Measurements from ENCODE around the gene TXNDC5.

DNA sequence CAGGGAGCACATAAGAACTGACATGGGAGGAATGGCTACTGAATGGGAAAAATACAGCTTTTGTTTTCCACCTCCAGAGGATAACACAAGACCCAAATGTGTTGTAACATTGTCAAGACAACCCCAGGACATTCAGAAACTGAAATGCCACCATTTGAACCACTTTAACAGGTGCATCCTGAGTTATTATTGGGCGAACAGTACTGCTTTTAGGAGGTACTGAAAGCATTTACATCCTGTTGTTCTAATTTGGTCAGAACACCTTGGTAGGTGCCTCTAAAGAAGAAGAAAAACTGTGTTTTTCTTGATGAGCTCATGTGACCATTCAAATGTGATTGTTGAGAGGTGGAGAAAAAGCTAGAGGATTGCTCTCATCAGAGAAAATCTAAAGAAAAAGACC is 6.4 kb upstream of the TXNDC5 start:
- TF ChIP-seq, protein P1, sequence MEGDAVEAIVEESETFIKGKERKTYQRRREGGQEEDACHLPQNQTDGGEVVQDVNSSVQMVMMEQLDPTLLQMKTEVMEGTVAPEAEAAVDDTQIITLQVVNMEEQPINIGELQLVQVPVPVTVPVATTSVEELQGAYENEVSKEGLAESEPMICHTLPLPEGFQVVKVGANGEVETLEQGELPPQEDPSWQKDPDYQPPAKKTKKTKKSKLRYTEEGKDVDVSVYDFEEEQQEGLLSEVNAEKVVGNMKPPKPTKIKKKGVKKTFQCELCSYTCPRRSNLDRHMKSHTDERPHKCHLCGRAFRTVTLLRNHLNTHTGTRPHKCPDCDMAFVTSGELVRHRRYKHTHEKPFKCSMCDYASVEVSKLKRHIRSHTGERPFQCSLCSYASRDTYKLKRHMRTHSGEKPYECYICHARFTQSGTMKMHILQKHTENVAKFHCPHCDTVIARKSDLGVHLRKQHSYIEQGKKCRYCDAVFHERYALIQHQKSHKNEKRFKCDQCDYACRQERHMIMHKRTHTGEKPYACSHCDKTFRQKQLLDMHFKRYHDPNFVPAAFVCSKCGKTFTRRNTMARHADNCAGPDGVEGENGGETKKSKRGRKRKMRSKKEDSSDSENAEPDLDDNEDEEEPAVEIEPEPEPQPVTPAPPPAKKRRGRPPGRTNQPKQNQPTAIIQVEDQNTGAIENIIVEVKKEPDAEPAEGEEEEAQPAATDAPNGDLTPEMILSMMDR (IDR thresholded peaks at IDR 0.05; ENCODE audit: insufficient read depth, low read length), result no peak
- TF ChIP-seq, protein P2, sequence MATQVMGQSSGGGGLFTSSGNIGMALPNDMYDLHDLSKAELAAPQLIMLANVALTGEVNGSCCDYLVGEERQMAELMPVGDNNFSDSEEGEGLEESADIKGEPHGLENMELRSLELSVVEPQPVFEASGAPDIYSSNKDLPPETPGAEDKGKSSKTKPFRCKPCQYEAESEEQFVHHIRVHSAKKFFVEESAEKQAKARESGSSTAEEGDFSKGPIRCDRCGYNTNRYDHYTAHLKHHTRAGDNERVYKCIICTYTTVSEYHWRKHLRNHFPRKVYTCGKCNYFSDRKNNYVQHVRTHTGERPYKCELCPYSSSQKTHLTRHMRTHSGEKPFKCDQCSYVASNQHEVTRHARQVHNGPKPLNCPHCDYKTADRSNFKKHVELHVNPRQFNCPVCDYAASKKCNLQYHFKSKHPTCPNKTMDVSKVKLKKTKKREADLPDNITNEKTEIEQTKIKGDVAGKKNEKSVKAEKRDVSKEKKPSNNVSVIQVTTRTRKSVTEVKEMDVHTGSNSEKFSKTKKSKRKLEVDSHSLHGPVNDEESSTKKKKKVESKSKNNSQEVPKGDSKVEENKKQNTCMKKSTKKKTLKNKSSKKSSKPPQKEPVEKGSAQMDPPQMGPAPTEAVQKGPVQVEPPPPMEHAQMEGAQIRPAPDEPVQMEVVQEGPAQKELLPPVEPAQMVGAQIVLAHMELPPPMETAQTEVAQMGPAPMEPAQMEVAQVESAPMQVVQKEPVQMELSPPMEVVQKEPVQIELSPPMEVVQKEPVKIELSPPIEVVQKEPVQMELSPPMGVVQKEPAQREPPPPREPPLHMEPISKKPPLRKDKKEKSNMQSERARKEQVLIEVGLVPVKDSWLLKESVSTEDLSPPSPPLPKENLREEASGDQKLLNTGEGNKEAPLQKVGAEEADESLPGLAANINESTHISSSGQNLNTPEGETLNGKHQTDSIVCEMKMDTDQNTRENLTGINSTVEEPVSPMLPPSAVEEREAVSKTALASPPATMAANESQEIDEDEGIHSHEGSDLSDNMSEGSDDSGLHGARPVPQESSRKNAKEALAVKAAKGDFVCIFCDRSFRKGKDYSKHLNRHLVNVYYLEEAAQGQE (IDR thresholded peaks at IDR 0.05; ENCODE audit: insufficient replicate concordance, low read depth), result no peak
- TF ChIP-seq POLR2AphosphoS5 (IDR thresholded peaks at IDR 0.05; ENCODE audit: low read depth) (no peak), GABPA (IDR thresholded peaks at IDR 0.05; ENCODE audit: low read depth) (no peak)

Measured in HL-60 (cell line).